Upper lobe of left lung (tissue), 6 donors: Measurements from ENCODE around the gene PARP2. TPM values are rescaled to one million over a fixed set of nuclear protein-coding genes. Genes with fewer than 3 reads are reported as not detected.
"Not testable (repeated sequence)": the region's sequence is repeated elsewhere in the genome, so short reads cannot be mapped to it uniquely, and the experiment has no call there.

ENCODE experiments used
- ATAC-seq, 2 donors: fragments of 200-7000 bp; cut with Tn5 transposase; one replicate each; pipeline ENCODE4 v1.9.1; 2022; ENCODE audit warnings: mild to moderate bottlenecking in 2 of 2, moderate library complexity in 2 of 2; ENCODE audit not compliant: low FRiP score in 2 of 2
- DNase-seq, 2 donors: peaks; one replicate each; pipeline ENCODE4 v3.0.0-alpha.2; 2019 to 2020
- H3K27ac ChIP-seq, 4 donors: fragments of 200-600 bp; sonication (generic); one replicate each; pipeline ENCODE4 v1.5.1; 2016 to 2019
- H3K27me3 ChIP-seq, 4 donors: fragments of 200-600 bp; sonication (generic); one replicate each; pipeline ENCODE4 v1.5.1; 2017 to 2019
- H3K36me3 ChIP-seq, 4 donors: fragments of 200-600 bp; sonication (generic); one replicate each; pipeline ENCODE4 v1.5.1; 2016 to 2019
- H3K4me1 ChIP-seq, 4 donors: fragments of 200-600 bp; sonication (generic); one replicate each; pipeline ENCODE4 v1.5.1; 2018 to 2019
- H3K4me3 ChIP-seq, 4 donors: fragments of 200-600 bp; sonication (generic); one replicate each; pipeline ENCODE4 v1.5.1; 2017 to 2019; ENCODE audit warnings: mild to moderate bottlenecking in 2 of 4, moderate library complexity in 1 of 4
- H3K9me3 ChIP-seq, 4 donors: fragments of 200-600 bp; sonication (generic); one replicate each; pipeline ENCODE4 v1.5.1; 2018 to 2019
- EP300 ChIP-seq, 4 donors: sonication (generic); formaldehyde crosslinking; IDR thresholded peaks; one replicate each; pipeline ENCODE4 v1.5.1; 2017; ENCODE audit warnings: antibody characterized with exemption in 4 of 4, control low read depth in 2 of 4
- POLR2A ChIP-seq, 4 donors: fragments of 450-650 bp; IDR thresholded peaks; one replicate each; pipeline ENCODE4 v1.5.1; 2016 to 2017; ENCODE audit warnings: antibody characterized with exemption in 4 of 4, mild to moderate bottlenecking in 2 of 4
- POLR2AphosphoS5 ChIP-seq, 2 donors: sonication (generic); formaldehyde crosslinking; IDR thresholded peaks; one replicate each; pipeline ENCODE4 v1.5.1; 2017; ENCODE audit warnings: antibody characterized with exemption in 2 of 2
- WGBS, 2 donors: methylation state at CpG; one replicate each; pipeline ENCODE4 v1.1.5; 2017 to 2018; 5-methylcytosine and 5-hydroxymethylcytosine counted together
- total RNA-seq, 6 donors: library from RNA; depleted of rRNA in 4 of 6; stranded (reverse); fragments of >200 nt in 4 of 6; gene quantifications; one replicate each; pipeline versions ENCODE4 v1.1.0 to v1.2.1, GENCODE V29; 2016 to 2021
- TF ChIP-seq, protein P1 (sequence below), 6 experiments: fragments of 450-650 bp in 4 of 6; fragments of 200-600 bp in 2 of 6; sonication (generic) in 2 of 6; IDR thresholded peaks; one replicate each; pipeline ENCODE4 v1.5.1; 2016 to 2019; ENCODE audit warnings: antibody characterized with exemption in 6 of 6
- donor health status: DM: no; HTN: no; CAD: no; lungs with moderate emphysema.
- donor health status: DM: no; HTN: yes; CAD: no; lungs with severe emphysema.

PARP2 gene
- total RNA-seq, 6 donors from 2014 or later, result 11.6 to 31.4 (median 17.6) TPM

DNA sequence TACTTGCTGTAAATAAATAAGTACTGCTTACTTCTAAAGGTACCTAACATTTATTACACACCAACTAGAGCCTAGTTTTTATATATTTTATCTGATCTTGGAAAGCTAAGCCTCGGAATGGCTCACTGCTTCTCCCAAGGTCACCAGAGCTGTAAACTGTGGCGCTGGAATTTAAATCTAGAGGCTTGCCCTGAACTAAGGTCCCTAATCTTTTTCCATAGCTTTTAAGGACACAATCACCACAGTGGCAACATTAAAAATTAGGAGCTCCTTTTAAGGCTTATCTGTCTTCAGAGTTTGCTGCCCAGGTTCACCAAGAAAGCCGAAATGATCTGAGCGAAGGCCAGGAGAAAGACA, 11.0 kb upstream of the PARP2 start:
- WGBS, 2 donors, result 14% methylated on average over 4 of the region's 4 CpGs
- TF ChIP-seq POLR2A (IDR thresholded peaks at IDR 0.05), result no peak
- TF ChIP-seq EP300 (IDR thresholded peaks at IDR 0.05), result no peak
- TF ChIP-seq POLR2AphosphoS5 (IDR thresholded peaks at IDR 0.05), result no peak
- TF ChIP-seq, protein P1, sequence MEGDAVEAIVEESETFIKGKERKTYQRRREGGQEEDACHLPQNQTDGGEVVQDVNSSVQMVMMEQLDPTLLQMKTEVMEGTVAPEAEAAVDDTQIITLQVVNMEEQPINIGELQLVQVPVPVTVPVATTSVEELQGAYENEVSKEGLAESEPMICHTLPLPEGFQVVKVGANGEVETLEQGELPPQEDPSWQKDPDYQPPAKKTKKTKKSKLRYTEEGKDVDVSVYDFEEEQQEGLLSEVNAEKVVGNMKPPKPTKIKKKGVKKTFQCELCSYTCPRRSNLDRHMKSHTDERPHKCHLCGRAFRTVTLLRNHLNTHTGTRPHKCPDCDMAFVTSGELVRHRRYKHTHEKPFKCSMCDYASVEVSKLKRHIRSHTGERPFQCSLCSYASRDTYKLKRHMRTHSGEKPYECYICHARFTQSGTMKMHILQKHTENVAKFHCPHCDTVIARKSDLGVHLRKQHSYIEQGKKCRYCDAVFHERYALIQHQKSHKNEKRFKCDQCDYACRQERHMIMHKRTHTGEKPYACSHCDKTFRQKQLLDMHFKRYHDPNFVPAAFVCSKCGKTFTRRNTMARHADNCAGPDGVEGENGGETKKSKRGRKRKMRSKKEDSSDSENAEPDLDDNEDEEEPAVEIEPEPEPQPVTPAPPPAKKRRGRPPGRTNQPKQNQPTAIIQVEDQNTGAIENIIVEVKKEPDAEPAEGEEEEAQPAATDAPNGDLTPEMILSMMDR (IDR thresholded peaks at IDR 0.05), result no peak
- Histone ChIP-seq H3K27me3 (no peaks in the 10 kb centered on the region), H3K4me3 (peak overlapping the region; percentile 50 to 73 (median 57)), H3K9me3 (no peaks in the 10 kb centered on the region), H3K27ac (peak overlapping the region; percentile 80 to 84 (median 82)), H3K4me1 (peaks cover 12 to 37% (median 19%) of the 10 kb centered on the region in 4 donors), H3K36me3 (peaks cover 0 to 11% (median 4%) of the 10 kb centered on the region in 4 donors)
- DNase-seq, result no peak
- ATAC-seq, result no peak

DNA sequence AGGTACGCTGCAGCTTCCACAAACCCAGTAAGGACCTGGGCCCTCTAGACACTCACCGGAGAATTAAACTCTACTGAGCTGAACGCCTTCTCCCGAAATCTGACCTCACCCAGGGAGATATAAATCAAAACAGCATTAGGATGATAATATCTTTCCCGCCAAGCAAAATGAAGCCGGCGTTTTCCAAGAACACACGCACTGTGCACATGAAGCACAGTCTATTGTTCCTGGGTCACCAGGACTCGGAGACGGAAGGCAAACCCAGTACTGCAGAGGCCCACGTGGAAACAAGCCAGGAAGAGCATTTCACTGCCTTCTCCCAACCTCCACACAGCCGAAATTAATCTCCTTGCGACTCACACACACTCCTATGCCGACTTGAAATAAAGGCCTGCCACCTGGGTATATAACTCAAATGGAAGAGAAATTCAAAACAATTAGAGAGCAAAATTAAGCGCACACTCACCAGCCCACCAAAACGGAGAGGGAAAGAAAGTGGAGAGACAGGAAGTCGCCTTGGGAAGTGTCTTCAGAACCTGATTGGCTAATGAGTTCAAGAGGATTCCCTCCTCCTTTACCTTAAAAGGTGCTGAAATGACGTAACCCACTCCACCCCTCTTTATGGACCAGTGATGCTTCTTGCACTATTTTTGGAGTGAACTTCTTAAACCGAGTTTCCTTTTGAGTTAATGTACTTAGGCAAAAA, 10.5 kb upstream of the PARP2 start, which contains the start of gene CCNB1IP1:
TSS of gene CCNB1IP1 (minus strand) at position 492 of the 706 bp plus-strand sequence. CDS start 16,756 bp downstream, outside the sequence.
- Histone ChIP-seq H3K27me3 (no peaks in the 10 kb centered on the region), H3K9me3 (no peaks in the 10 kb centered on the region), H3K4me1 (peaks cover 12 to 32% (median 16%) of the 10 kb centered on the region in 4 donors), H3K36me3 (peaks cover 0 to 11% (median 4%) of the 10 kb centered on the region in 4 donors), H3K27ac (peak within 1 kb of the TSS; percentile 80 to 84 (median 82)), H3K4me3 (peak within 1 kb of the TSS; percentile 50 to 73 (median 57))
- peak in 1 of 2 donors; percentile 69 for DNase-seq
- TF ChIP-seq, protein P1 (IDR thresholded peaks at IDR 0.05), result no peak
- TF ChIP-seq POLR2A (IDR thresholded peaks at IDR 0.05), result peak in 3 of 4 donors; percentile 23 to 61 (median 52)
- TF ChIP-seq EP300 (IDR thresholded peaks at IDR 0.05), result peak in 1 of 4 donors; percentile 6
- TF ChIP-seq POLR2AphosphoS5 (IDR thresholded peaks at IDR 0.05), result peak; percentile 62 to 69
- WGBS, 2 donors, result 0% methylated on average over 19 of the region's 19 CpGs
- ATAC-seq, result peak; percentile 94 to 97

GRCh38 chr14:20333494-20333841, 10.0 kb upstream of the PARP2 start:
- DNase-seq (no peak), ATAC-seq (peak in 1 of 2 donors; percentile 11)
- TF ChIP-seq POLR2AphosphoS5 (IDR thresholded peaks at IDR 0.05) (no peak), POLR2A (IDR thresholded peaks at IDR 0.05) (no peak), EP300 (IDR thresholded peaks at IDR 0.05) (no peak)
- TF ChIP-seq, protein P1 (IDR thresholded peaks at IDR 0.05), result no peak
- Histone ChIP-seq H3K27ac (peak overlapping the region; percentile 80 to 84 (median 82)), H3K4me3 (peak overlapping the region in 3 of 4 donors; percentile 50 to 73 (median 55)), H3K36me3 (peaks cover 0 to 6% (median 4%) of the 10 kb centered on the region in 4 donors), H3K4me1 (peaks cover 12 to 32% (median 16%) of the 10 kb centered on the region in 4 donors), H3K9me3 (no peaks in the 10 kb centered on the region), H3K27me3 (no peaks in the 10 kb centered on the region)
- 12 to 16% methylated on average over 3 of the region's 3 CpGs for WGBS, 2 donors

DNA sequence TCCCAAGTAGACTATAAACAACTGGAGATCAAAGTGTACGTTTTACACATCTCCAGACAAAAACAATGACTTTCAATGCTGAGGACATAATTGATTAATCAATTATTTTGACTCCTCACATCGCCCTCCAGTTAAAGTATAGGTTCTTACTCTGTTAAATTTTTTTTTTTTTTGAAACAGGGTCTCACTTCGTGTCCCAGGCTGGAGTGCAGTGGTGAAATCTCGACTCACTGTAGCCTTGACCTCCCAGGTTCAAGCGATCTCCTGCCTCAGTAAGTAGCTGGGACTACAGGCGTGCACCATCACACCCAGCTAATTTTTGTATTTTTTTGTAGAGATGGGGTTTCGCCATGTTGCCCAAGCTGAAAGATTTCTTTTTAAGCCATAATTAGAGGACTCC, 9.4 kb upstream of the PARP2 start:
- Histone ChIP-seq H3K9me3 (no peaks in the 10 kb centered on the region), H3K4me3 (no peak overlapping the region), H3K36me3 (peaks cover 0 to under 1% (median under 1%) of the 10 kb centered on the region in 4 donors), H3K27me3 (no peaks in the 10 kb centered on the region), H3K27ac (peak overlapping the region in 3 of 4 donors; percentile 80 to 84 (median 81)), H3K4me1 (peaks cover 12 to 32% (median 16%) of the 10 kb centered on the region in 4 donors)
- 74 to 79% methylated on average over 7 of the region's 7 CpGs for WGBS, 2 donors
- ATAC-seq (no peak), DNase-seq (no peak)
- TF ChIP-seq EP300 (IDR thresholded peaks at IDR 0.05) (no peak), POLR2AphosphoS5 (IDR thresholded peaks at IDR 0.05) (no peak), POLR2A (IDR thresholded peaks at IDR 0.05) (no peak)
- TF ChIP-seq, protein P1 (IDR thresholded peaks at IDR 0.05), result no peak

DNA sequence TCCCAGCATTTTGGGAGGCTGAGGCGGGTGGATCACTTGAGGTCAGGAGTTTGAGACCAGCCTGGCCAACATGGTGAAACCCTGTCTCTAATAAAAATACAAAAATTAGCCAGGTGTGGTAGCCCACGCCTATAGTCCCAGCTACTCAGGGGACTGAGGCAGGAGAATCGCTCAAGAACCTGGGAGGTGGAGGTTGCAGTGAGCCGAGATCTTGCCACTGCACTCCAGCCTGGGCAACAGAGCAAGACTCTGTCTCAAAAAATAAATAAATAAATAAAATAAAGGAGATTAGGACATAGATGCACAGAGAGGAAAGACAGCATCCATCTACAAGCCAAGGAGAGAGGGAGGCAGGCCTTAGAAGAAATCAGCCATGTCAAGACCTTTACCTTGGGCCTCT, 2.4 kb upstream of the PARP2 start:
- ATAC-seq, H3K36me3 ChIP-seq, H3K27me3 ChIP-seq, DNase-seq, H3K4me3 ChIP-seq, H3K9me3 ChIP-seq: not testable (repeated sequence)
- 92 to 95% methylated on average over 4 of the region's 4 CpGs for WGBS, 2 donors
- Histone ChIP-seq H3K27ac (peak overlapping the region in 1 of 4 donors; percentile 27), H3K4me1 (peaks cover 6 to 18% (median 8%) of the 10 kb centered on the region in 4 donors)
